Measurements from ENCODE around the gene NDUFA8. TPM values are rescaled to one million over a fixed set of nuclear protein-coding genes. Genes with fewer than 3 reads are reported as not detected.

NDUFA8 gene
- total RNA-seq, 1 donor from 2014 or later, result 27.3 TPM

GRCh38 chr9:122186301-122186700 lies 26.7 kb upstream of the NDUFA8 start:
- DNase-seq (ENCODE audit: low read depth in 2 of 2), result peak in 1 of 2 donors; percentile 22

GRCh38 chr9:122184551-122184950 lies 25.0 kb upstream of the NDUFA8 start:
- no peak for DNase-seq (ENCODE audit: low read depth in 2 of 2)

GRCh38 chr9:122183501-122183900 lies 23.9 kb upstream of the NDUFA8 start:
- DNase-seq (ENCODE audit: low read depth in 2 of 2), result no peak

- peak in 1 of 2 donors; percentile 68 for DNase-seq (ENCODE audit: low read depth in 2 of 2)
Measured at GRCh38 chr9:122180633-122181032, 21.1 kb upstream of the NDUFA8 start.

- DNase-seq (ENCODE audit: low read depth in 2 of 2), result no peak
Measured at GRCh38 chr9:122179690-122180074, 20.1 kb upstream of the NDUFA8 start.

- DNase-seq (ENCODE audit: low read depth in 2 of 2), result no peak
Measured at GRCh38 chr9:122179054-122179689, 19.6 kb upstream of the NDUFA8 start.

GRCh38 chr9:122176916-122177315 lies 17.3 kb upstream of the NDUFA8 start:
- DNase-seq (ENCODE audit: low read depth in 2 of 2), result no peak

GRCh38 chr9:122173670-122174069 lies 14.1 kb upstream of the NDUFA8 start:
- DNase-seq (ENCODE audit: low read depth in 2 of 2), result no peak

- no peak for DNase-seq (ENCODE audit: low read depth in 2 of 2)
Measured at GRCh38 chr9:122172131-122172530, 12.6 kb upstream of the NDUFA8 start.

GRCh38 chr9:122168356-122168755 lies 8.8 kb upstream of the NDUFA8 start:
- DNase-seq (ENCODE audit: low read depth in 2 of 2), result peak; percentile 69 to 73

- DNase-seq (ENCODE audit: low read depth in 2 of 2), result no peak
Measured at GRCh38 chr9:122164286-122164685, 4.7 kb upstream of the NDUFA8 start.

GRCh38 chr9:122162415-122162814 lies 2.8 kb upstream of the NDUFA8 start:
- no peak for DNase-seq (ENCODE audit: low read depth in 2 of 2)

GRCh38 chr9:122159925-122160246 lies 307 bp upstream of the NDUFA8 start:
- DNase-seq (ENCODE audit: low read depth in 2 of 2), result no peak

- peak in 1 of 2 donors; percentile 58 for DNase-seq (ENCODE audit: low read depth in 2 of 2)
Measured at GRCh38 chr9:122158202-122158601, 1.4 kb downstream of the NDUFA8 start.

GRCh38 chr9:122155796-122156195 lies 3.8 kb downstream of the NDUFA8 start:
- no peak for DNase-seq (ENCODE audit: low read depth in 2 of 2)

- no peak for DNase-seq (ENCODE audit: low read depth in 2 of 2)
Measured at GRCh38 chr9:122151267-122151828, 8.2 kb downstream of the NDUFA8 start.

GRCh38 chr9:122145592-122145863 lies 14.1 kb downstream of the NDUFA8 start:
- DNase-seq (ENCODE audit: low read depth in 2 of 2), result no peak

GRCh38 chr9:122144836-122145591 lies 14.6 kb downstream of the NDUFA8 start:
- DNase-seq (ENCODE audit: low read depth in 2 of 2), result peak in 1 of 2 donors; percentile 63

GRCh38 chr9:122143876-122144405 lies 15.6 kb downstream of the NDUFA8 start:
- DNase-seq (ENCODE audit: low read depth in 2 of 2), result peak in 1 of 2 donors; percentile 50

- DNase-seq (ENCODE audit: low read depth in 2 of 2), result peak in 1 of 2 donors; percentile 33
Measured at GRCh38 chr9:122143296-122143695, 16.3 kb downstream of the NDUFA8 start.

- DNase-seq (ENCODE audit: low read depth in 2 of 2), result no peak
Measured at GRCh38 chr9:122141671-122142070, 17.9 kb downstream of the NDUFA8 start.

- DNase-seq (ENCODE audit: low read depth in 2 of 2), result no peak
Measured at GRCh38 chr9:122140368-122141193, 19.0 kb downstream of the NDUFA8 start.
